Endothelial cell of umbilical vein (primary cell): Measurements from ENCODE around the gene CD84.

ENCODE experiments used
- EZH2 ChIP-seq: IDR thresholded peaks from 2 replicates; pipeline ENCODE4 v1.6.1; 2012; ENCODE audit warnings: borderline replicate concordance, low read depth, mild to moderate bottlenecking, moderate library complexity, low read length, inconsistent platforms; ENCODE audit not compliant: severe bottlenecking
- JUN ChIP-seq: IDR thresholded peaks from 2 replicates; pipeline ENCODE4 v1.6.1; 2011; ENCODE audit warnings: borderline replicate concordance, low read depth; ENCODE audit not compliant: insufficient read length, insufficient read depth
- MYC ChIP-seq: IDR thresholded peaks from one replicate; pipeline ENCODE4 v1.6.1; 2011; ENCODE audit warnings: mild to moderate bottlenecking, low read depth, low read length
- POLR2A ChIP-seq: IDR thresholded peaks from 2 replicates; pipeline ENCODE4 v1.6.1; 2012; ENCODE audit warnings: low read depth, mild to moderate bottlenecking, control low read depth, low read length
- POLR2AphosphoS5 ChIP-seq: IDR thresholded peaks from 2 replicates; pipeline ENCODE4 v1.6.1; 2012; ENCODE audit warnings: low read depth, mild to moderate bottlenecking, control low read depth, low read length, moderate library complexity; ENCODE audit not compliant: insufficient read depth
- TF ChIP-seq, protein P1 (sequence below), 2 donors: IDR thresholded peaks; 1 replicate in 1 of 2; 2 replicates in 1 of 2; pipeline ENCODE4 v1.5.1; 2011; ENCODE audit warnings: low read length in 2 of 2, mild to moderate bottlenecking in 2 of 2, moderate library complexity in 2 of 2, control low read depth in 1 of 2, inconsistent platforms in 1 of 2, low read depth in 1 of 2; ENCODE audit not compliant: insufficient read depth in 1 of 2; ENCODE audit errors: extremely low read depth in 1 of 2
- TF ChIP-seq, protein P2 (sequence below): IDR thresholded peaks from 2 replicates; pipeline ENCODE4 v1.6.1; 2011; ENCODE audit not compliant: insufficient read depth, insufficient read length

DNA sequence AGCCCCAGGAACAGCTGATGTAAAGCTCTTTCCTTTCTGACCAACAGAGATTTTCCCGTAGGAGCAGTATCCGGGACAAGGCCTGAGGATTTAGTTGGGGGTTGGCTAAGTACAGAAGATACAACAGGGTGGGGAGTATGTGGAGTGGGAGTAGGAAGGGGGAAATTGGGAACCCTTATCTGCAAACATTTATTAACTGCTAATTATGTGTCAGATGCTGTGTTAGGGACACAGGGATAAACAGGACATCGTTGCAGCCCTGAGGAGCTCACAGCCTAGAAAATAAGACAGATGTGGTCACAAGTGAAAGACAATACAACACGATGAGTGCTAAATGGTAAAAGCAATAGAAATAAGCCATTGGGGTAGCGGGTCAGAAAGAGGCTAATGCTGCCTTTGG, 12.0 kb downstream of the CD84 start:
- TF ChIP-seq, protein P1, sequence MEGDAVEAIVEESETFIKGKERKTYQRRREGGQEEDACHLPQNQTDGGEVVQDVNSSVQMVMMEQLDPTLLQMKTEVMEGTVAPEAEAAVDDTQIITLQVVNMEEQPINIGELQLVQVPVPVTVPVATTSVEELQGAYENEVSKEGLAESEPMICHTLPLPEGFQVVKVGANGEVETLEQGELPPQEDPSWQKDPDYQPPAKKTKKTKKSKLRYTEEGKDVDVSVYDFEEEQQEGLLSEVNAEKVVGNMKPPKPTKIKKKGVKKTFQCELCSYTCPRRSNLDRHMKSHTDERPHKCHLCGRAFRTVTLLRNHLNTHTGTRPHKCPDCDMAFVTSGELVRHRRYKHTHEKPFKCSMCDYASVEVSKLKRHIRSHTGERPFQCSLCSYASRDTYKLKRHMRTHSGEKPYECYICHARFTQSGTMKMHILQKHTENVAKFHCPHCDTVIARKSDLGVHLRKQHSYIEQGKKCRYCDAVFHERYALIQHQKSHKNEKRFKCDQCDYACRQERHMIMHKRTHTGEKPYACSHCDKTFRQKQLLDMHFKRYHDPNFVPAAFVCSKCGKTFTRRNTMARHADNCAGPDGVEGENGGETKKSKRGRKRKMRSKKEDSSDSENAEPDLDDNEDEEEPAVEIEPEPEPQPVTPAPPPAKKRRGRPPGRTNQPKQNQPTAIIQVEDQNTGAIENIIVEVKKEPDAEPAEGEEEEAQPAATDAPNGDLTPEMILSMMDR (IDR thresholded peaks at IDR 0.05; ENCODE audit: extremely low read depth in 1 of 2, insufficient read depth in 1 of 2, low read depth in 1 of 2, low read length in 2 of 2) = no peak
- no peak for TF ChIP-seq POLR2A
- no peak for TF ChIP-seq EZH2
- TF ChIP-seq, protein P2, sequence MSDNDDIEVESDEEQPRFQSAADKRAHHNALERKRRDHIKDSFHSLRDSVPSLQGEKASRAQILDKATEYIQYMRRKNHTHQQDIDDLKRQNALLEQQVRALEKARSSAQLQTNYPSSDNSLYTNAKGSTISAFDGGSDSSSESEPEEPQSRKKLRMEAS = no peak
- TF ChIP-seq POLR2AphosphoS5 = no peak
- TF ChIP-seq MYC = no peak
- TF ChIP-seq JUN = no peak
